OCI-LY7 (cell line): ENCODE results near the gene PDE11A.

ENCODE experiments used
- CTCF ChIP-seq: fragments of 200-600 bp; sonication (generic); conservative IDR thresholded peaks from 2 replicates; pipeline ENCODE4 v1.5.1; 2014; ENCODE audit warnings: mild to moderate bottlenecking, antibody characterized with exemption, low read length, moderate library complexity, mixed read lengths
- EZH2phosphoT487 ChIP-seq: fragments of 200-600 bp; sonication (generic); IDR thresholded peaks from 2 replicates; pipeline ENCODE4 v1.6.1; 2018; ENCODE audit warnings: low read depth, borderline replicate concordance, mild to moderate bottlenecking, mixed run types, antibody characterized with exemption, low read length, moderate library complexity, mixed read lengths

DNA sequence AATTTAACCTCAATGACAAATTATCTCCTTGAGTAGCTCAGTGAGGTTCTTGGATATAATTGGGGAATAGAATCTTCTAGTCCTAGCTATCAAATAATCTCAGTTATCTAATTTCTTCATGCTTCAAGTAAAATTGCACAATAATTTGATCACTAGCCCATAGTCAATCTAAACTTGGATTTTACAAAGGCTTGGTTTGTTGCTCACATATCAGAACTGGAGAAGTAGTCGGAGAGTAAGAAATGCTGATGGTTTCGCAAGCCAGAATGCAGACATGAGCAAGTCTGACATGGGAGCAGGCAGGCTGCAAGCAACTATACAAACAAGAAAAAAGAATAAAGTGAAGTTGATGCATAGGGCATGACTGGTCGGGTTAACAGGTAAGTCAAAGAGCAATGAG is 11.7 kb upstream of the PDE11A start:
- TF ChIP-seq CTCF: no peak
- TF ChIP-seq EZH2phosphoT487: no peak
